Cardiac fibroblast (primary cell): Measurements from ENCODE around the gene ATP8B1.
"Not testable (repeated sequence)": the region's sequence is repeated elsewhere in the genome, so short reads cannot be mapped to it uniquely, and the experiment has no call there.

ENCODE experiments used
- DNase-seq, 2 donors: peaks; one replicate each; pipeline versions ENCODE4 v3.0.0 to v3.0.0-alpha.2; 2010; ENCODE audit warnings: low read depth in 2 of 2
- H3K4me3 ChIP-seq, 2 donors: replicated peaks in 1 of 2; 1 replicate in 1 of 2; 2 replicates in 1 of 2; pipeline ENCODE4 v1.5.1; 2011; ENCODE audit warnings: low read depth in 2 of 2, low read length in 2 of 2, mild to moderate bottlenecking in 2 of 2, moderate library complexity in 1 of 2
- CTCF ChIP-seq: IDR thresholded peaks from one replicate; pipeline ENCODE4 v1.5.1; 2011; ENCODE audit warnings: low read depth, mild to moderate bottlenecking, low read length, inconsistent platforms

ATP8B1 gene

DNA sequence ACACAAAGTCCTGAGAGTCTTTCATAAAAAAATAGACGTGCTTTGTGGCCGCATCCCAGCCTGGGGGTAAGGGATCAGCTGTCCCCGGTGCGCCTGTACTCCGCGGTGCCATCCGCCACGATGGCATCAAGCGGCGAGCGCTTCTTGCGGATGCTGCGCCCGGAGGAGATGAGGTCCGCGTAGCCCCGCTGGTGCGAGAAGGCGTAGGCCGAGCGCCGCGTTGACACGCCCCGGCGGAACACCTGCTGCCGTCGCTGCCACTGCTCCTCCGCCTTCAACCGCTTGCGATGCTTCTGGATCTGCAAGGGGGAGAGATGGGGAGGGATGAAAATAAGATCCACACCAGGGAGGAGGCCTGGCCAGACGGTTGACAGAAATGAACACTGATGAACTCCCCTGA is 154.7 kb downstream of the ATP8B1 start:
- H3K4me3 ChIP-seq, result no peak overlapping the region
- no peak for DNase-seq
- no peak for TF ChIP-seq CTCF

- no peak overlapping the region for H3K4me3 ChIP-seq
- peak; percentile 36 to 56 for DNase-seq
- TF ChIP-seq CTCF, result no peak
These were observed 158.6 kb downstream of the ATP8B1 start for GRCh38 chr18:57644540-57644939.

DNA sequence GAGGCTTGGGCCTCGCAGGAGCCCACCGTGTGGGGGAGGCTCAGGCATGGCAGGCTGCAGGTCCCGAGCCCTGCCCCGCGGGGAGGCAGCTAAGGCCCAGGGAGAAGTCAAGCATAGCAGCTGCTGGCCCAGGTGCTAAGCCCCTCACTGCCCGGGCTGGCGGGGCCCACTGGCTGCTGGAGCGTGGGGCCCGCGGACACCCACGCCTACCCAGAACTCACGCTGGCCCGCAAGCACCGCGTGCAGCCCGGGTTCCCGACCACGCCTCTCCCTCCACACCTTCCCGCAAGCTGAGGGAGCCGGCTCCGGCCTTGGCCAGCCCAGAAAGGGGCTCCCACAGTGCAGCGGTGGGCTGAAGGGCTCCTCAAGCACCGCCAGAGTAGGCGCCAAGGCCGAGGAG is 159.4 kb downstream of the ATP8B1 start:
- not testable (repeated sequence) for DNase-seq, H3K4me3 ChIP-seq

DNA sequence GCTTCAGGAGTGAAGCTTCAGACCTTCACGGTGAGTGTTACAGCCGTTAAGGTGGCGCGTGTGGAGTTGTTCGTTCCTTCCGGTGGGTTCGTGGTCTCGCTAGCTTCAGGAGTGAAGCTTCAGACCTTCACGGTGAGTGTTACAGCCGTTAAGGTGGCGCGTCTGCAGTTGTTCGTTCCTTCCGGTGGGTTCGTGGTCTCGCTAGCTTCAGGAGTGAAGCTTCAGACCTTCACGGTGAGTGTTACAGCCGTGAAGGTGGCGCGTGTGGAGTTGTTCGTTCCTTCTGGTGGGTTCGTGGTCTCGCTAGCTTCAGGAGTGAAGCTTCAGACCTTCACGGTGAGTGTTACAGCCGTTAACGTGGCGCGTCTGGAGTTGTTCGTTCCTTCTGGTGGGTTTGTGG is 160.7 kb downstream of the ATP8B1 start:
- not testable (repeated sequence) for DNase-seq, H3K4me3 ChIP-seq

- peak in 1 of 2 donors; percentile 18 for DNase-seq
- no peak for TF ChIP-seq CTCF
These were observed 162.4 kb downstream of the ATP8B1 start for GRCh38 chr18:57640749-57641148.

GRCh38 chr18:57640236-57640635 is 162.9 kb downstream of the ATP8B1 start:
- TF ChIP-seq CTCF, result no peak
- no peak overlapping the region for H3K4me3 ChIP-seq
- DNase-seq, result no peak

More at GRCh38 chr18:57640749-57641148, 162.4 kb downstream of the ATP8B1 start:
- no peak overlapping the region for H3K4me3 ChIP-seq

- peak in 1 of 2 donors; percentile 80 for DNase-seq
- no peak for TF ChIP-seq CTCF
These were observed 167.9 kb downstream of the ATP8B1 start for GRCh38 chr18:57635003-57635822.

DNA sequence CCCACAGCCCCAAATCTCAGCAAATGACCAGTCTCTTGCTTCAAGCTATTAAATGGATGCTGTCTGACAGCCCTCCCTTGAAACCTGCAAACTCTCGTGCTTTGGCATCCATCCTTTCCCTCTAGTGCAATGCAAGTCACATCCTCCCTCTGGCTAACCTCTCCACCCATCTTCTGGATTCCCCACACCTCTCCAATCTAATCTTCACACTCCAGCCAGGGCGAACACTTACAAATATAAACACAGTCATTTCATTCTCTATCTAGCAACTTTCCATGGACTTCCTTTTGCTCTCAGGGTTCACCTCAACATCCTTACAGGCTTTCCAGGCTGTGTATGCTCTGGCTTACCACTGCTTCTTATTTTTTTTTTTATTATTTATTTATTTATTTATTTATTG is 171.4 kb downstream of the ATP8B1 start:
- no peak for DNase-seq
- no peak for TF ChIP-seq CTCF

More at GRCh38 chr18:57635003-57635822, 167.9 kb downstream of the ATP8B1 start:
- H3K4me3 ChIP-seq, result no peak overlapping the region

More for the DNA sequence above, 171.4 kb downstream of the ATP8B1 start:
- H3K4me3 ChIP-seq, result no peak overlapping the region
